ENCODE measurements around the gene MYO7B.

GRCh38 chr2:127685410-127686080, 150.1 kb downstream of the MYO7B start:
- TF ChIP-seq CTCF (conservative IDR thresholded peaks at IDR 0.05 in 1 of 2, IDR thresholded peaks at IDR 0.05 in 1 of 2; ENCODE audit: low read depth in 1 of 2, low read length in 2 of 2): no peak
- TF ChIP-seq EZH2 (IDR thresholded peaks at IDR 0.05; ENCODE audit: low read length, missing control alignments): no peak
